H9 (cell line): ENCODE results near the gene INPP5E. TPM values are rescaled to one million over a fixed set of nuclear protein-coding genes. Genes with fewer than 3 reads are reported as not detected.

Experiments
- DNase-seq: peaks from one replicate; pipeline ENCODE4 v3.0.0-alpha.2; 2017
- H2AFZ ChIP-seq: one replicate; pipeline ENCODE4 v1.6.1; 2013; ENCODE audit warnings: mild to moderate bottlenecking, low read length, control low read depth, moderate library complexity
- H2AK5ac ChIP-seq: 2 replicates; pipeline ENCODE4 v1.6.1; 2013; ENCODE audit warnings: low read length, control low read depth, mixed read lengths; ENCODE audit not compliant: insufficient read length
- H2BK120ac ChIP-seq: one replicate; pipeline ENCODE4 v1.6.1; 2013; ENCODE audit warnings: low read depth, mild to moderate bottlenecking, low read length, control low read depth, inconsistent platforms; ENCODE audit not compliant: poor library complexity, severe bottlenecking
- H2BK12ac ChIP-seq: 2 replicates; pipeline ENCODE4 v1.6.1; 2013; ENCODE audit warnings: low read length, control low read depth, mixed read lengths, low read depth; ENCODE audit not compliant: insufficient read length
- H2BK15ac ChIP-seq: 2 replicates; pipeline ENCODE4 v1.6.1; 2013; ENCODE audit warnings: low read depth, low read length, control low read depth
- H2BK20ac ChIP-seq: one replicate; pipeline ENCODE4 v1.6.1; 2013; ENCODE audit warnings: low read depth, mild to moderate bottlenecking, low read length, control low read depth, inconsistent platforms; ENCODE audit not compliant: poor library complexity, severe bottlenecking
- H2BK5ac ChIP-seq: 2 replicates; pipeline ENCODE4 v1.6.1; 2013; ENCODE audit warnings: low read length, control low read depth, mixed read lengths; ENCODE audit not compliant: insufficient read length
- H3K14ac ChIP-seq: 2 replicates; pipeline ENCODE4 v1.6.1; 2013; ENCODE audit warnings: low read length, control low read depth; ENCODE audit not compliant: insufficient read depth
- H3K18ac ChIP-seq: 2 replicates; pipeline ENCODE4 v1.6.1; 2013; ENCODE audit warnings: low read depth, mild to moderate bottlenecking, mixed read lengths, low read length, control low read depth; ENCODE audit not compliant: insufficient read length
- H3K23ac ChIP-seq: 2 replicates; pipeline ENCODE4 v1.6.1; 2013; ENCODE audit warnings: low read length, control low read depth, mixed read lengths, low read depth; ENCODE audit not compliant: insufficient read length
- H3K23me2 ChIP-seq: 2 replicates; pipeline ENCODE4 v1.6.1; 2013; ENCODE audit warnings: low read depth, mild to moderate bottlenecking, mixed read lengths, low read length, control low read depth; ENCODE audit not compliant: insufficient read length, poor library complexity, severe bottlenecking
- H3K27ac ChIP-seq: 2 replicates; pipeline ENCODE4 v1.5.1; 2013; ENCODE audit warnings: low read length, control low read depth, mixed read lengths, low read depth; ENCODE audit not compliant: insufficient read length
- H3K27me3 ChIP-seq: 2 replicates; pipeline ENCODE4 v1.6.1; 2013; ENCODE audit warnings: low read length, control low read depth, inconsistent platforms; ENCODE audit not compliant: insufficient read depth
- H3K4ac ChIP-seq: 2 replicates; pipeline ENCODE4 v1.6.1; 2013; ENCODE audit warnings: low read depth, mild to moderate bottlenecking, control low read depth, inconsistent platforms, low read length, moderate library complexity
- H3K4me1 ChIP-seq: 2 replicates; pipeline ENCODE4 v1.6.1; 2013; ENCODE audit warnings: low read length, control low read depth, inconsistent platforms; ENCODE audit not compliant: insufficient read depth
- H3K4me2 ChIP-seq: 2 replicates; pipeline ENCODE4 v1.6.1; 2013; ENCODE audit warnings: low read length, control low read depth, mixed read lengths; ENCODE audit not compliant: insufficient read length, insufficient read depth
- H3K56ac ChIP-seq: 2 replicates; pipeline ENCODE4 v1.6.1; 2013; ENCODE audit warnings: low read depth, mild to moderate bottlenecking, mixed read lengths, low read length, control low read depth; ENCODE audit not compliant: insufficient read length
- H3K79me1 ChIP-seq: 2 replicates; pipeline ENCODE4 v1.6.1; 2013; ENCODE audit warnings: low read depth, mild to moderate bottlenecking, moderate library complexity, low read length, control low read depth, inconsistent platforms; ENCODE audit not compliant: insufficient read depth, poor library complexity, severe bottlenecking
- H3K79me2 ChIP-seq: 2 replicates; pipeline ENCODE4 v1.6.1; 2013; ENCODE audit warnings: low read length, control low read depth, inconsistent platforms; ENCODE audit not compliant: insufficient read depth
- H3K9ac ChIP-seq: 2 replicates; pipeline ENCODE4 v1.6.1; 2013; ENCODE audit warnings: low read length, control low read depth, mixed read lengths; ENCODE audit not compliant: insufficient read length; ENCODE audit errors: extremely low read depth
- H3K9me3 ChIP-seq: one replicate; pipeline ENCODE4 v1.6.1; 2013; ENCODE audit warnings: low read depth, low read length, inconsistent platforms; ENCODE audit not compliant: control insufficient read depth
- H3T11ph ChIP-seq: one replicate; pipeline ENCODE4 v1.6.1; 2013; ENCODE audit warnings: mild to moderate bottlenecking, low read length, control low read depth, inconsistent platforms
- H4K20me1 ChIP-seq: one replicate; pipeline ENCODE4 v1.6.1; 2013; ENCODE audit not compliant: control insufficient read depth, insufficient read length, insufficient read depth
- H4K5ac ChIP-seq: 2 replicates; pipeline ENCODE4 v1.6.1; 2013; ENCODE audit warnings: low read depth, mild to moderate bottlenecking, mixed read lengths, low read length, control low read depth; ENCODE audit not compliant: insufficient read length
- H4K8ac ChIP-seq: replicated peaks from 2 replicates; pipeline ENCODE4 v1.6.1; 2013; ENCODE audit warnings: low read length, control low read depth, mixed read lengths, low read depth; ENCODE audit not compliant: insufficient read length
- H4K91ac ChIP-seq: 2 replicates; pipeline ENCODE4 v1.6.1; 2013; ENCODE audit warnings: low read depth, mild to moderate bottlenecking, moderate library complexity, mixed read lengths, low read length, control low read depth; ENCODE audit not compliant: insufficient read length
- H3K27ac Mint-ChIP-seq, 3 experiments: 2 replicates in 2 of 3; 3 replicates in 1 of 3; pipeline ENCODE4 v1.8.0; 2020 to 2021; ENCODE audit warnings: mixed read lengths in 3 of 3, mild to moderate bottlenecking in 1 of 3, moderate library complexity in 1 of 3
- H3K27me3 Mint-ChIP-seq: 2 replicates; pipeline ENCODE4 v1.8.0; 2021; ENCODE audit warnings: low read depth, mild to moderate bottlenecking, moderate library complexity, mixed read lengths
- H3K36me3 Mint-ChIP-seq, 3 experiments: 2 replicates in 2 of 3; 3 replicates in 1 of 3; pipeline ENCODE4 v1.8.0; 2020 to 2021; ENCODE audit warnings: low read depth in 3 of 3, mixed read lengths in 3 of 3; ENCODE audit not compliant: insufficient read depth in 1 of 3
- H3K4me1 Mint-ChIP-seq, 2 experiments: 2 replicates each; pipeline ENCODE4 v1.8.0; 2020; ENCODE audit warnings: mixed read lengths in 2 of 2
- H3K4me3 Mint-ChIP-seq, 2 experiments: 2 replicates in 1 of 2; 3 replicates in 1 of 2; pipeline ENCODE4 v1.8.0; 2020 to 2021; ENCODE audit warnings: mild to moderate bottlenecking in 2 of 2, mixed read lengths in 2 of 2, moderate library complexity in 1 of 2
- H3K9me3 Mint-ChIP-seq, 2 experiments: 2 replicates in 1 of 2; 3 replicates in 1 of 2; pipeline ENCODE4 v1.8.0; 2020; ENCODE audit warnings: mild to moderate bottlenecking in 2 of 2, mixed read lengths in 2 of 2, moderate library complexity in 1 of 2
- CTCF ChIP-seq: fragments of 200-600 bp; sonication (generic); conservative IDR thresholded peaks from 3 replicates; pipeline ENCODE4 v1.8.0; 2021; ENCODE audit warnings: antibody characterized with exemption, mild to moderate bottlenecking
- WGBS: extraction: QIAGEN DNeasy Blood & Tissue Kit; methylation state at CpG from one replicate; pipeline ENCODE4 v1.1.7; 2013; ENCODE audit warnings: missing lambda C conversion rate, low lambda C conversion rate, mixed read lengths; ENCODE audit not compliant: insufficient read length; ENCODE audit errors: extremely low coverage; 5-methylcytosine and 5-hydroxymethylcytosine counted together
- total RNA-seq: library from RNA; stranded (reverse); gene quantifications from 2 replicates; pipeline ENCODE4 v1.2.1, GENCODE V29; 2021

The INPP5E gene
- total RNA-seq, 1 experiment from 2014 or later, result 21.0 TPM

GRCh38 chr9:136432591-136432990, 7.1 kb downstream of the INPP5E start:
- no peak overlapping the region for H4K8ac ChIP-seq
- no peak overlapping the region for H3K56ac ChIP-seq
- no peak overlapping the region for H2BK120ac ChIP-seq
- H4K5ac ChIP-seq, result no peak overlapping the region
- Mint-ChIP-seq H3K9me3 (no peaks in the 10 kb centered on the region), H3K27ac (no peak overlapping the region; a peak in 1 of 7 replicates), H3K4me3 (no peak overlapping the region), H3K4me1 (peaks cover 10% of the 10 kb centered on the region in 2 experiments), H3K36me3 (peaks cover 4 to 23% (median 21%) of the 10 kb centered on the region in 3 experiments; a peak in 5 of 7 replicates), H3K27me3 (no peaks in the 10 kb centered on the region)
- no peak overlapping the region for H3K4me2 ChIP-seq
- peaks cover 3% of the 10 kb centered on the region; the same call in 1 of the 2 replicates for H3K79me2 ChIP-seq
- no peak overlapping the region for H3K9ac ChIP-seq
- no peaks in the 10 kb centered on the region for H4K20me1 ChIP-seq
- WGBS, result no CpG with 5 or more reads among the region's 26 CpGs
- no peak overlapping the region for H2BK12ac ChIP-seq
- H2BK15ac ChIP-seq, result no peak overlapping the region
- H2AFZ ChIP-seq, result no peak overlapping the region
- H3K9me3 ChIP-seq, result no peaks in the 10 kb centered on the region
- H3K27ac ChIP-seq, result no peak overlapping the region
- TF ChIP-seq CTCF, result no peak
- peaks cover 1% of the 10 kb centered on the region for H3K79me1 ChIP-seq
- H3K18ac ChIP-seq, result no peak overlapping the region
- H3K23ac ChIP-seq, result no peak overlapping the region
- H2BK20ac ChIP-seq, result no peak overlapping the region
- H3K27me3 ChIP-seq, result no peaks in the 10 kb centered on the region
- no peaks in the 10 kb centered on the region for H3K4me1 ChIP-seq
- H2BK5ac ChIP-seq, result no peak overlapping the region
- no peak overlapping the region for H4K91ac ChIP-seq
- no peak for DNase-seq
- no peaks in the 10 kb centered on the region for H3K23me2 ChIP-seq
- no peak overlapping the region for H3K4ac ChIP-seq
- no peak overlapping the region for H2AK5ac ChIP-seq
- H3T11ph ChIP-seq, result no peak overlapping the region
- H3K14ac ChIP-seq, result no peak overlapping the region
